Neural cell (in vitro differentiated cells): ENCODE results near the gene OLFML3.

Experiments used
- TF ChIP-seq, protein P1 (sequence below): fragments of 450-650 bp; IDR thresholded peaks from 2 replicates; pipeline ENCODE4 v1.5.1; 2014; ENCODE audit warnings: antibody characterized with exemption, mild to moderate bottlenecking, moderate library complexity; ENCODE audit not compliant: poor library complexity, severe bottlenecking
- TF ChIP-seq, protein P2 (sequence below): IDR thresholded peaks from 2 replicates; pipeline ENCODE4 v1.6.1; 2012; ENCODE audit warnings: borderline replicate concordance

DNA sequence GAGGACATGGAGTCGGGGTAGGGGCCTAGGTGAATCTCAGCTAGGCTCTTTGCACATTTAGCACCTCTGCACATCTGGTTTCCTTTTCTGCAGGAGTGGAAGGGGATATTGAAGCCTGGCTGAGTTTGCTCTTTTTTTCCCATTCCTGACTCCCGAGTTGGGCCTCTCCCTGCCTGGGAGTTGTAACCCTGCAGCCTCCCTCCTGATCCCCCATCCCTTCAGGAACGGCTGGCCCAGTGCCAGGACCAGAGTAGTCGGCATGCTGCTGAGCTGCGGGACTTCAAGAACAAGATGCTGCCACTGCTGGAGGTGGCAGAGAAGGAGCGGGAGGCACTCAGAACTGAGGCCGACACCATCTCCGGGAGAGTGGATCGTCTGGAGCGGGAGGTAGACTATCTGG, 836 bp downstream of the OLFML3 start:
- TF ChIP-seq, protein P1, sequence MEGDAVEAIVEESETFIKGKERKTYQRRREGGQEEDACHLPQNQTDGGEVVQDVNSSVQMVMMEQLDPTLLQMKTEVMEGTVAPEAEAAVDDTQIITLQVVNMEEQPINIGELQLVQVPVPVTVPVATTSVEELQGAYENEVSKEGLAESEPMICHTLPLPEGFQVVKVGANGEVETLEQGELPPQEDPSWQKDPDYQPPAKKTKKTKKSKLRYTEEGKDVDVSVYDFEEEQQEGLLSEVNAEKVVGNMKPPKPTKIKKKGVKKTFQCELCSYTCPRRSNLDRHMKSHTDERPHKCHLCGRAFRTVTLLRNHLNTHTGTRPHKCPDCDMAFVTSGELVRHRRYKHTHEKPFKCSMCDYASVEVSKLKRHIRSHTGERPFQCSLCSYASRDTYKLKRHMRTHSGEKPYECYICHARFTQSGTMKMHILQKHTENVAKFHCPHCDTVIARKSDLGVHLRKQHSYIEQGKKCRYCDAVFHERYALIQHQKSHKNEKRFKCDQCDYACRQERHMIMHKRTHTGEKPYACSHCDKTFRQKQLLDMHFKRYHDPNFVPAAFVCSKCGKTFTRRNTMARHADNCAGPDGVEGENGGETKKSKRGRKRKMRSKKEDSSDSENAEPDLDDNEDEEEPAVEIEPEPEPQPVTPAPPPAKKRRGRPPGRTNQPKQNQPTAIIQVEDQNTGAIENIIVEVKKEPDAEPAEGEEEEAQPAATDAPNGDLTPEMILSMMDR = no peak
- TF ChIP-seq, protein P2, sequence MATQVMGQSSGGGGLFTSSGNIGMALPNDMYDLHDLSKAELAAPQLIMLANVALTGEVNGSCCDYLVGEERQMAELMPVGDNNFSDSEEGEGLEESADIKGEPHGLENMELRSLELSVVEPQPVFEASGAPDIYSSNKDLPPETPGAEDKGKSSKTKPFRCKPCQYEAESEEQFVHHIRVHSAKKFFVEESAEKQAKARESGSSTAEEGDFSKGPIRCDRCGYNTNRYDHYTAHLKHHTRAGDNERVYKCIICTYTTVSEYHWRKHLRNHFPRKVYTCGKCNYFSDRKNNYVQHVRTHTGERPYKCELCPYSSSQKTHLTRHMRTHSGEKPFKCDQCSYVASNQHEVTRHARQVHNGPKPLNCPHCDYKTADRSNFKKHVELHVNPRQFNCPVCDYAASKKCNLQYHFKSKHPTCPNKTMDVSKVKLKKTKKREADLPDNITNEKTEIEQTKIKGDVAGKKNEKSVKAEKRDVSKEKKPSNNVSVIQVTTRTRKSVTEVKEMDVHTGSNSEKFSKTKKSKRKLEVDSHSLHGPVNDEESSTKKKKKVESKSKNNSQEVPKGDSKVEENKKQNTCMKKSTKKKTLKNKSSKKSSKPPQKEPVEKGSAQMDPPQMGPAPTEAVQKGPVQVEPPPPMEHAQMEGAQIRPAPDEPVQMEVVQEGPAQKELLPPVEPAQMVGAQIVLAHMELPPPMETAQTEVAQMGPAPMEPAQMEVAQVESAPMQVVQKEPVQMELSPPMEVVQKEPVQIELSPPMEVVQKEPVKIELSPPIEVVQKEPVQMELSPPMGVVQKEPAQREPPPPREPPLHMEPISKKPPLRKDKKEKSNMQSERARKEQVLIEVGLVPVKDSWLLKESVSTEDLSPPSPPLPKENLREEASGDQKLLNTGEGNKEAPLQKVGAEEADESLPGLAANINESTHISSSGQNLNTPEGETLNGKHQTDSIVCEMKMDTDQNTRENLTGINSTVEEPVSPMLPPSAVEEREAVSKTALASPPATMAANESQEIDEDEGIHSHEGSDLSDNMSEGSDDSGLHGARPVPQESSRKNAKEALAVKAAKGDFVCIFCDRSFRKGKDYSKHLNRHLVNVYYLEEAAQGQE = no peak
